ENCODE measurements around the gene SPATC1L.
A peak's percentile ranks its signal among the peaks of the same experiment; 100 is the strongest.
"Not testable (repeated sequence)": the region's sequence is repeated elsewhere in the genome, so short reads cannot be mapped to it uniquely, and the experiment has no call there.

The SPATC1L gene

DNA sequence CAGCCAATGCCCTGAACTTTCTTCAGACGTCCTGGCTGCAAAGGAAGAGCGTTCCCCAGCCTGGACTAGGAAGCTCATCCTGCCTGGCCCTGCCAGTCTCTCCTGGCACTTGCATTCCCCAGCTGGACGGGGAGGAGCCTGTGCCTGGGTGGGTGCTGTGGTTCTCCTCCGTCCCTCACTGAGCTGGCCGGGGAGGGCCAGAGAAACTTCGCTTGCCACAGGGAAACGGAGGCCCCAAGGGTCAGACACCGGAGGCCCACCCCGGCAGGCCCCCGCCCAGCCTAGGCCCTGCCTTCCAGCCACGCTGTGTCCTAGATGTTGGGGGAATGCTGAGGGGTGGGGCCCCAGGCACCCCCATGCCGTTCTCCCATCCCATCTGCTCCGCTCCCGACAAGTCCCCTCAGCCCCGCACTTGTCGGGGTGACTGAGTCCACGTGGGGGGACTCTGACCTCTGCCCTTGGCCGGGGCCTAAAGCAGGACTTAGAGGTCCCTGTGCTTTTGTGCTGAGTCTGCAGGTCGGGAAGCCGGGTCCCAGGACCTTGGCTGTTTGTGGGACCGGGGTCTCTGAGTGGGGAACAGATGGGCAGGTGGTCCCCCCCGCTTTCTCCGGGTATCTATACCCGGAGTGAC lies 33.7 kb downstream of the SPATC1L start:
- DNase-seq (ENCODE audit: low read depth), result no peak

DNA sequence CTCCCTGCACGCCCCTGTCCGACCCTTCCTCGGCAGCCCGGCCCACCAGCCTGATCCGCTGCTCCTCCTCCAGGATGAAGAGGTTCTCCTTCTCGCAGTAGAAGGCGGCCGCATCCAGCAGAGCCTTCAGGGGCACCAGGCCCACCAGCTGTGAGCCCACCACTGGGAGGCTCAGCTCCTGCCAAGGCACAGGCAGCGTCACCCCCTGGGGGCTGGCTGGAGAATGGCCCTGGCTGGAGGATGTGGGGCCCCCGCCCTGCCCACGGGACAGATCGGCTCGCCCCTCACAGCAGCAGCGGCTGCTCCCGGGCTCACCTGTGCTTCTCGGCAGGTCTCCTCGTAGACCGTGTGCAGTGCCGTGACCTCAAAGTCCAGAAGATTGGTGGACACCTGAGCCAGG lies 34.2 kb downstream of the SPATC1L start:
- DNase-seq (ENCODE audit: low read depth), result no peak

- no peak for DNase-seq (ENCODE audit: low read depth)
Measured at GRCh38 chr21:46149205-46149901, 34.9 kb downstream of the SPATC1L start.

- DNase-seq (ENCODE audit: low read depth), result no peak
Measured at GRCh38 chr21:46148106-46148505, 36.2 kb downstream of the SPATC1L start.

DNA sequence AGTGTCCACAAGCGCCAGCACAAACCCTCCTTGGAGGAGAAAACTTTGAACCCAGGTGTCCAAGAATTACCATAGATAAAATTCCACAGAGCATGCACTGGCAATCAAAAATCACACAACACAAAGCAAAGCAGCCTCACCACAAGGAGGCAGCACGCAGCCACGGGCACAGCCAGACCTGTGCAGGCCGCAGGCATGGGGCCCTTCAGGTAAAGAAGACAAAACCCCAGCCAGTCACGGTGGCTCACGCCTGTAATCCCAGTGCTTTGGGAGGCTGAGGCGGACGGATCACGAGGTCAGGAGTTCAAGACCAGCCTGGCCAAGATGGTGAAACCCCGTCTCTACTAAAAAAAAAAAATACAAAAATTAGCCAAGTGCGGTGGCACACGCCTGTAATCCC lies 36.8 kb downstream of the SPATC1L start:
- DNase-seq (ENCODE audit: low read depth), result peak; percentile 63

GRCh38 chr21:46146856-46147255 lies 37.4 kb downstream of the SPATC1L start:
- DNase-seq (ENCODE audit: low read depth), result no peak

DNA sequence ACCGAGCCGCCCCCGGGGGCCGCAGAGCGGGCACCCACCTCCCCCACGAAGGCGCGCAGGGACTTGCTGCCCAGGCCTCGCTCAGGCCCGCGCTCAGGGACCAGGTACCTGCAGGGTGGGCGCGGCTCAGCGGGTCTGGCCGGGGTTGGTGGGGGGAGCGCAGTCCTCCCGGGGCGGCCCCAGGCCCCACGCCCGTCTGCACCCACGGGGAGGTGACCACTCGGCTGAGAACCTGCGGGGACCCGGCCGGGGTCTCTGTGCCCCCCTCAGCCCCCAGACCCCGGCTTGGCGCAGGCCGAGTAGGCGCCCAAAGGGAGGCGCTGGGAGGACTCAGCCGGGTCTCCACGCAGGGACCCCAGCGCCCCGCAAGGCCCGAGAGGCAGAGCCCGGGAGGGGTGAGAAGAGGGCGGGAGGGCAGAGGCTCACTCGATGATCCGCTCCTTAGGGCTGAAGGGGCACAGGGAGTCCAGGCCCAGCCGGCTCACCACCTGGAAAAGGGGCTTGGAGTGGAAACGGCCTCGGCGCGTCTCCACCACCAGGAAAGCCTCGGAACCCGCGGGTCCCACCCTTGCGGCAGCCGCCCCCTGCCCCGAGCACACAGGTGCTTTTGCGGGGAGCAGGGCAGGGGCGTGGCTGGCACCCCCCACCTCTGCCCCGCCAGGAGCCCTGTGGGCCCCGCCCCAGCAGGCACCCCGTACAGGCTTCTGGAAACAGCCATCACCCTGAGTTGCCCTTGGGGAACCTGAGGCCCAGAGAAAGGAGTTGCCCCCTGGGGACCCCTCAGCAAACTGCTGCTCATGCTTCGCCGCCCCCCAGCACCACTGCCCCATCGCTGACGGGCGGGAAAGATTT lies 38.2 kb downstream of the SPATC1L start:
- DNase-seq (ENCODE audit: low read depth), result no peak

DNA sequence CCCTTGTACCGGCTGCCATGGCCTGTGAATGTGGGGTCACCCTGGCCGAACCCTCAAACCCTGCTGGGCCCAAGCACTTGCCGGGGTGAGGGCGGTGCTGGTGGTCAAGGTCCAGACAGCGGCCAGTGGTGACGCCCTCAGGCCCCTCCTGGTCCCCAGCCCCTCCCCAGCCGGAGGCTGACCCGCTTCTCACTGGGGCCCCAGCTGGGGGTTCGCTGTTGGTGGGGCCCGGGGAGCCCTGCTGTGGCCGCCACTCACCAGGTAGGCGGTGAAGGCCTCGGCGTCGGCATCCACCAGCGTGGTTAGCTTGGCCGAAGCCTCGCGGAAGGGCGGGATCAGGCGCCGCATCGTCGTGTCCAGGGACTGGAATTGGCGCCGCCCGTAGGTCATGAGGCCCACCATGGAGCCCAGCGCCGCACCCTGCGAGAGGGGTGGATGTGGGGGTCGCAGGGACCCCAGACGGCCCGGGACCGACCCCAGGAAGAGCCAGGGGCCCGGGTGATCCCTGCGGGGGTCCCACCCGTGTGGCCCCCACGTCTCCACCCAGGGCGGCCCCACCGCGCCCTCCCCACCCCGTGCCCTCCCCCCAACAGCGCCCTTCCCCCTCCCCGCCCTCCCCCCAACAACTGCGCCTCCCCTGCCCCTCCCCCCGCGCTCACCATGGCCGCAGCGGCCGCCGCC lies 39.0 kb downstream of the SPATC1L start:
- no peak for DNase-seq (ENCODE audit: low read depth)

DNA sequence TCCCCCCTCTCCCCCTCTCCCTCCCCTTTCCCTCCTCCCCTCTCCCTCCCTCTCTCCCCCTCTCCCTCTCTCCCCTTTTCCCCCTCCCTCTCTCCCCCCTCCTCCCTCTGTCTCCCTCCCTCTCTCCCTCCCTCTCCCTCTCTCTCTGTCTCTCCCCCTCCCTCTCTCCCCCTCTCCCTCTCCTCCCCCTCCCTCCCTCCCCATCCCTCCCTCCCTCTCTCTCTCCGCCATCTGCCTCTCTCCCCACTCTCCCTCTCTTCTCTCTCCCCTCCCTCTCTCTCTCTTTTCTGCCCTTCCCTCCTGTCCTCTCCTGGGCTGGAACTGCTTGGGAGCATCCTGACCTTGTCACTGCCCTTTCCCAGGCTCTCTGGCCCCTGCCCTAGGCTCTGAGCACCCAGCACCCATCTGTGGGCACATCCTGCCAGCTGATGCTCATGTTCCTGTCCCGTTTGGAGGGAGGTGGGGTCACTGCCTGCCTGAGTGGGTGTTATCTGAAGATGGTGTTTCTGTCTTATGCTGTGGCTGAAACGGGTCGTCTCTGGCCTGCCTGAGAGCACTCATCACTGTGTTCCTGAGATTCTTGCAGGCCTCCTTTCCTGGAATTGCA lies 39.7 kb downstream of the SPATC1L start:
- DNase-seq (ENCODE audit: low read depth), result peak; percentile 17

DNA sequence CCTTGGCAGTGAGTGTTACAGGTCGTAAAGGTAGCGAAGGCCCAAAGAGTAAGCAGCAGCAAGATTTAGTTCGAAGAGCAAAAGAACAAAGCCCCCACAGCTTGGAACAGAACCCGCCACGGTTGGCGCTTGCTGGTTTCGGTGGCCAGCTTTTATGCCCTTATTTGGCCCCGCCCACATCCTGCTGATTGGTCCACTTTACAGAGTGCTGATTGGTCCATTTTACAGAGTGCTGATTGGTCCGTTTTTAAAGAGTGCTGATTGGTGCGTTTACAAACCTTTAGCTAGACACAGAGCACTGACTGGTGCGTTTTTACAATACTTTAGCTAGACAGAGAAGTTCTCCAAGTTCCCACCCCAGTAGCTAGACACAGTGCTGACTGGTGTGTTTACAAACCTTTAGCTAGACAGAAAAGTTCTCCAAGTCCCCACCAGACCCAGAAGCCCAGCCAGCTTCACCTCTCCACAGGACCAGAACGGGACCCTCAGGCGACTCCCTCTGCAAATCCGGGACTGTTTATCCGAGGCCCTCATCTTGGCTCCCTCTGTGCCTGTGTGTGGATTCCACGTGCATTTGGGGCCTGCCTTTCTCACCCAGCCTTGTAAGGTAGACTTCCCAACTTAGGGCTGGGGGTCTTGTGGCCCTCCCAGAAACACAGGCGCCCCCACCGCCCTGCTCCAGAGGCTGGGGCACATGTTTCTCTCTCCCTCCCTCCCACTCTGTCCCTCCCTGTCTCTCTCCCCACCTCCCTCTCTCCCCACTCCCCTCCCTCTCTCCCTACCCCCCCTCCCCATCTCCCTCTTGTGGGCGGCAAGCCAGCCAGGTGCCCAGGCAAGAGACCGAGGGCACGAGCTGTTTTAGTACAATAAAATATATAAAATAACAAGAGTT lies 41.4 kb downstream of the SPATC1L start:
- DNase-seq (ENCODE audit: low read depth), result no peak

GRCh38 chr21:46141767-46142581 lies 42.3 kb downstream of the SPATC1L start:
- no peak for DNase-seq (ENCODE audit: low read depth)

DNA sequence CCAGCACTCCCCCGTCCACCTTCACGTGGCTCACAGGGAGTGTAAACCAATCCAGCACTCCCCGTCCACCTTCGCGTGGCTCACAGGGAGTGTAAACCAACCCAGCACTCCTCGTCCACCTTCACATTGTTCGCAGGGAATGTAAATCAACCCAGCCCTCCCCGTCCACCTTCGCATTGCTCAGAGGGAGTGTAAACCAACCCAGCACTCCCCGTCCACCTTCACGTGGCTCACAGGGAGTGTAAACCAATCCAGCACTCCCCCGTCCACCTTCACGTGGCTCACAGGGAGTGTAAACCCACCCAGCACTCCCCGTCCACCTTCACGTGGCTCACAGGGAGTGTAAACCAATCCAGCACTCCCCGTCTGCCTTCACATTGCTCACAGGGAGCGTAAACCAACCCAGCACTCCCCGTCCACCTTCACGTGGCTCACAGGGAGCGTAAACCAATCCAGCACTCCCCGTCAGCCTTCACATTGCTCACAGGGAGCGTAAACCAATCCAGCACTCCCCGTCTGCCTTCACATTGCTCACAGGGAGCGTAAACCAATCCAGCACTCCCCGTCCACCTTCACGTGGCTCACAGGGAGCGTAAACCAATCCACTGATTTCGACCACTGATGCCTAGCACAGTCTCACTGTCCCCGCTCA lies 43.8 kb downstream of the SPATC1L start:
- DNase-seq (ENCODE audit: low read depth), result not testable (repeated sequence)

DNA sequence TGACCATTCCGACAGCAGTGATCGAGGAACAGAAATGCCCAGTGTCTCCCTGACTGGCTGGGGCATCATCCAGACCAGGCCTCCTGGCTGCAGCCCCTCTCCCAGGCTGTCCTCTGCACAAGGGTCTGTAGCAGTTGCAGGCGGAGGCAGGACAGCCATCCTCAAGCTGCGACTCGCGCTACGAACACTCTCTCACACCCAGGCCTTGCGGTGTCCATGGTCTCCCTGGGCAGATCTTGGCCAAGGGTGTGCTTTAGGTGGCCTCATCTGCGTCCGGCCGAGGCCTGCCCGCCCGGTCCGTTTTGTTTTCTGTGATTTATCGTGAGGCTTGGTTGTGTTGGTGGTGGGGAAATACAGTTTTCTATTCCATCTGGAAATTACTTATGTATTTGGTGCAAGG lies 44.6 kb downstream of the SPATC1L start:
- DNase-seq (ENCODE audit: low read depth), result no peak

- no peak for DNase-seq (ENCODE audit: low read depth)
Measured at GRCh38 chr21:46138383-46138970, 45.8 kb downstream of the SPATC1L start.

DNA sequence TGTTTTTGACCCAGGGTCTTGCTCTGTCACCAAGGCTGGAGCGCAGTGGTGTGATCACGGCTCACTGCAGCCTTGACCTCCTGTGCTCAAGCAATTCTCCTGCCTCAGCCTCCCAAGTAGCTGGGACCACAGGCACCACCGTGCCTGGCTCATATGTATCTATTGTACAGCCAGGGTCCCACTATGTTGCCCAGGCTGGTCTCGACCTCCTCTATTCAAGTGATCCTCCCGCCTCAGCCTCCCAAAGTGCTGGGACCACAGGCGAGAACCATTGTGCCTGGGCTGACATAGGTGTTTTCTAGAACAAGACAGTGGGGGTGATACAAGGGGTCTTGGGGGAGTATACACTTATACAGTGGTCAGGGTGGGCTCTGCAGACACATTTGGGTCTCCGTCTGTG lies 46.4 kb downstream of the SPATC1L start:
- DNase-seq (ENCODE audit: low read depth), result no peak

- DNase-seq (ENCODE audit: low read depth), result no peak
Measured at GRCh38 chr21:46136739-46137349, 47.4 kb downstream of the SPATC1L start.

DNA sequence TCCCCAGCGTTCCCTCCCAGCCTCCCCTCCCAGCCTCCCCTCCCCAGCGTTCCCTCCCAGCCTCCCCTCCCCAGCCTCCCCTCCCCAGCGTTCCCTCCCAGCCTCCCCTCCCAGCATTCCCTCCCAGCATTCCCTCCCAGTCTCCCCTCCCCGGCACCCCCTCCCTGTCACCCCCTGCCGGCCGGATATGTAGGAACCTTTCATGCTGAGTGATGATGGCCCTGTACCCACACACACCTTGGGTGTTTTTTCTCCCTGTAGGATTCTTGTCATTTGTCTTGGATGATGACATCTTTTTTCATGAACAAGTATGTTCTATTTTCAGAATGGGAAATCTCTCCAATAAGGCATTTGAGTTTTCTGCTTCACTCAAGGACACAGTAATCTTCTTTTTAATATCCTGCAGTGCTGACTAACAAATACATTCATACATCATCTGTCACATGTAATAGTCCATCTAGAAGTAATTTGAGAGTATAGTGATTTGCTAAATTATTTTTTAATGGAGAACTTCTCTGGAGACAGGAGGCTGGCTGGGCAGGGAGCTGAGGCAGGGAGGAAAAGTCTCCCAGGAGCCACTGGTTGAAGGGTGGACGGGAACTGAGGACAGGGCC lies 48.4 kb downstream of the SPATC1L start:
- DNase-seq (ENCODE audit: low read depth), result no peak
